ENCODE results near the gene TREM2.

TREM2 gene

DNA sequence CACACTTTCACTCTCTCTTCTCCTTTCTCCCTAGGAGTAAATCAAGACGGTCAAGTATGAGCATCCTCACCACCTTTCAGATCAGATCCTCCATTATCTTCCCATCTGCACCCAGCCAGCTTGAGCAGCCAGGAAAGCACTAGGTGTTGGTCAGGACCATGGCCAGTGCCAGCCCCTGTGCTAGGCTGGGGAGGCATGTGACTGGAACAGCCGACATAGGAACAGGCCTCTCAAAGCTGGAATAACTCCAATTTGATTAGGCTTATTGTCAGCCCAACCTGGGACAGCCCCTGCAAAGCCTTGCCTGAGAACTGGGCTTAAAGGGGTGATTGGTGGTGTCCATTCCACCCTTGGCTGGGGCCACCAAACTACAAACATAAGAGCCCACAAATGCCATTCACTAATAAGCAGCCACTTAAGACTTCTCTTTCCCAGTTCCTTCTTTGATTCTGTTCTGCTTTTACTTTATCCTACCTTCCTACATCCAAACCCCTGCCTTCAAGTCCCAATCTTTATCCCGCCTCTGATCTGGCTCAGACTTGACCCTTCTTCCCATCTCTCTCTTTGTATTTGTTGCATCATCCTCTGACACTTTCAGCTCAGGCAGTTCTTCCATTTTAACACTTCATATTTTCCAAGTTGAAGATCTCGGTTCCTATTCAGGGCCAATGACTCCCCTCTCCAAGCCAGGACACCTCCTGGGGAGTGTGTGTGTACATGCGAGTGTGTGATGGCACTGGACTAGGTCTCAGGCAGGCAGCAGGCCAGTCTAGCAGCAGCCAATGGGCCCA lies 4.5 kb upstream of the TREM2 start:
- no peaks in the 10 kb centered on the region for H3K27me3 ChIP-seq (ENCODE audit: control insufficient read depth, insufficient read depth, low read length, poor library complexity, severe bottlenecking)
- H3K9me3 ChIP-seq (ENCODE audit: control insufficient read depth, low read length) = no peaks in the 10 kb centered on the region
- H3K36me3 ChIP-seq (ENCODE audit: control insufficient read depth, insufficient read depth, low read length) = no peaks in the 10 kb centered on the region
- 80 to 84% methylated on average over 5 of the region's 5 CpGs for whole genome bisulfite sequencing, 2 experiments
- H3K27ac ChIP-seq (ENCODE audit: insufficient read depth, low read depth, low read length, poor library complexity, severe bottlenecking) = no peak overlapping the region
- H3K4me1 ChIP-seq (ENCODE audit: control insufficient read depth, insufficient read depth, low read length) = no peaks in the 10 kb centered on the region
- H3K4me3 ChIP-seq (ENCODE audit: insufficient read depth, low read depth, low read length) = no peak overlapping the region

DNA sequence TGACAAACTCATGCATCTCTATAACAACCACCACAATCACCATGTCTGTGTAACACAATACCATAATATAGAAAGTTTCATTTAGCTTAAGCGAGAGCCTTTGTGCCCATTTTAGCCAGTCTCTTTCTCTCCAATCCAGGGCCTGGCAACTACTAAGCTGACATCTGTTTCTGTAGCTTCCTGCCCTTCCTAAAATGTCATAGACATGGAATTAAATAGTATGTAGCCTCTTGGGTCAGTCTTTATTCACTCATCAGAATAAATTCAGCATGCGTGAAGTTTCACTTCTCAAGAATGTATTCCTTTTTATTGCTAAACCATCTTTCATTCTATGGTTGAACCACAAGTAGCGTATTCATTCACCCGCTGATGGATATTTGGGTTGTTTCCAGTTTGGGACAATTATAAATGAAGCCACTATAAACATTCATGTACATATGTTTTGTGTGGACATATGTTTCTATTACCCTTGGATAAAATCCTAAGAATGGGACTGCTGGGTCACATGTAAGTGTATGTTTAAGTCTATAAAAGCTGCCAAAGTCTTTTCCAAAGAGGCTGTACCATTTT lies 1.7 kb upstream of the TREM2 start:
- 92 to 93% methylated on average over 2 of the region's 4 CpGs for WGBS, 2 experiments
- Histone ChIP-seq H3K4me3 (ENCODE audit: insufficient read depth, low read depth, low read length) (no peak overlapping the region), H3K27ac (ENCODE audit: insufficient read depth, low read depth, low read length, poor library complexity, severe bottlenecking) (no peak overlapping the region), H3K36me3 (ENCODE audit: control insufficient read depth, insufficient read depth, low read length) (no peaks in the 10 kb centered on the region), H3K9me3 (ENCODE audit: control insufficient read depth, low read length) (no peaks in the 10 kb centered on the region), H3K4me1 (ENCODE audit: control insufficient read depth, insufficient read depth, low read length) (no peaks in the 10 kb centered on the region), H3K27me3 (ENCODE audit: control insufficient read depth, insufficient read depth, low read length, poor library complexity, severe bottlenecking) (no peaks in the 10 kb centered on the region)

DNA sequence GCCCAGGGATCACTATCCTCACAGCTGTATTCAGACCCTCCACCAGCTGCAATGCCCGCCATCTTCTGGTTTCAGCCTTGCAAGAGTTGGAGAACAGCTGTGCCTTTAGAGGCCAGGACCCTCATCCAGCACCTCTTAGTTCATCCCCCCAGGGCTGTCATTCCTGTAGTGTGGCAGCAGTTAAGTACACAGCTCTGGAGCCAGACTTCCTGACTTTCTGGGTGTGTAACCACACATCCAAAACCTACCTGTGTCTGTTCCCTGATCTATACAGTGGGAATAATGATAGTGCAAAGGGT lies 452 bp upstream of the TREM2 start:
- H3K27ac ChIP-seq (ENCODE audit: insufficient read depth, low read depth, low read length, poor library complexity, severe bottlenecking) = no peak overlapping the region
- no peaks in the 10 kb centered on the region for H3K36me3 ChIP-seq (ENCODE audit: control insufficient read depth, insufficient read depth, low read length)
- H3K27me3 ChIP-seq (ENCODE audit: control insufficient read depth, insufficient read depth, low read length, poor library complexity, severe bottlenecking) = no peaks in the 10 kb centered on the region
- H3K9me3 ChIP-seq (ENCODE audit: control insufficient read depth, low read length) = no peaks in the 10 kb centered on the region
- no peak overlapping the region for H3K4me3 ChIP-seq (ENCODE audit: insufficient read depth, low read depth, low read length)
- WGBS, 2 experiments = 84 to 89% methylated on average over 1 of the region's 1 CpG
- H3K4me1 ChIP-seq (ENCODE audit: control insufficient read depth, insufficient read depth, low read length) = no peaks in the 10 kb centered on the region

GRCh38 chr6:41161851-41162552 lies 914 bp downstream of the TREM2 start:
- Histone ChIP-seq H3K4me3 (ENCODE audit: insufficient read depth, low read depth, low read length) (no peak overlapping the region), H3K9me3 (ENCODE audit: control insufficient read depth, low read length) (no peaks in the 10 kb centered on the region), H3K4me1 (ENCODE audit: control insufficient read depth, insufficient read depth, low read length) (no peaks in the 10 kb centered on the region), H3K27me3 (ENCODE audit: control insufficient read depth, insufficient read depth, low read length, poor library complexity, severe bottlenecking) (no peaks in the 10 kb centered on the region), H3K36me3 (ENCODE audit: control insufficient read depth, insufficient read depth, low read length) (no peaks in the 10 kb centered on the region), H3K27ac (ENCODE audit: insufficient read depth, low read depth, low read length, poor library complexity, severe bottlenecking) (no peak overlapping the region)
- 92 to 94% methylated on average over 13 of the region's 13 CpGs for WGBS, 2 experiments

DNA sequence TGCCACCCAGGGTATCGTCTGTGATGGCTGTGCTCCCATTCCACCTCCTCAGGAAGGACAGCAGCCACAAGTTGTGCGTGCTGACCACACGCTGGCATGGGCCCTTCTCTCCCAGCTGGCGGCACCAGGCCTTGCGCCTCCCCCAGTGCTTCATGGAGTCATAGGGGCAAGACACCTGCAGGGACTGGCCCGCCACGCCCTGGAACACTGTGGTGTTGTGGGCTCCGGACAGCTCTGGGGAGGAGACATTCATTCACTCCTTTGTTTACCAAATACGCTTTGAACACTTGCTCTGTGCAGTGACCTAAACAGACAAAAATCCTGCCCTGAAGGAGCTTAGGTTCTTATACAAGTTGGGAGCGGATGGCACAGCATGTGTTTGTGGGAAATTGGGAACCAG lies 1.5 kb downstream of the TREM2 start:
- H3K4me1 ChIP-seq (ENCODE audit: control insufficient read depth, insufficient read depth, low read length) = no peaks in the 10 kb centered on the region
- H3K27ac ChIP-seq (ENCODE audit: insufficient read depth, low read depth, low read length, poor library complexity, severe bottlenecking) = no peak overlapping the region
- H3K27me3 ChIP-seq (ENCODE audit: control insufficient read depth, insufficient read depth, low read length, poor library complexity, severe bottlenecking) = no peaks in the 10 kb centered on the region
- 91 to 94% methylated on average over 10 of the region's 10 CpGs for WGBS, 2 experiments
- H3K4me3 ChIP-seq (ENCODE audit: insufficient read depth, low read depth, low read length) = no peak overlapping the region
- H3K36me3 ChIP-seq (ENCODE audit: control insufficient read depth, insufficient read depth, low read length) = no peaks in the 10 kb centered on the region
- no peaks in the 10 kb centered on the region for H3K9me3 ChIP-seq (ENCODE audit: control insufficient read depth, low read length)

GRCh38 chr6:41160933-41161332 lies 2.0 kb downstream of the TREM2 start:
- Histone ChIP-seq H3K9me3 (ENCODE audit: control insufficient read depth, low read length) (no peaks in the 10 kb centered on the region), H3K27ac (ENCODE audit: insufficient read depth, low read depth, low read length, poor library complexity, severe bottlenecking) (no peak overlapping the region)
- WGBS, 2 experiments = 81 to 90% methylated on average over 3 of the region's 3 CpGs

DNA sequence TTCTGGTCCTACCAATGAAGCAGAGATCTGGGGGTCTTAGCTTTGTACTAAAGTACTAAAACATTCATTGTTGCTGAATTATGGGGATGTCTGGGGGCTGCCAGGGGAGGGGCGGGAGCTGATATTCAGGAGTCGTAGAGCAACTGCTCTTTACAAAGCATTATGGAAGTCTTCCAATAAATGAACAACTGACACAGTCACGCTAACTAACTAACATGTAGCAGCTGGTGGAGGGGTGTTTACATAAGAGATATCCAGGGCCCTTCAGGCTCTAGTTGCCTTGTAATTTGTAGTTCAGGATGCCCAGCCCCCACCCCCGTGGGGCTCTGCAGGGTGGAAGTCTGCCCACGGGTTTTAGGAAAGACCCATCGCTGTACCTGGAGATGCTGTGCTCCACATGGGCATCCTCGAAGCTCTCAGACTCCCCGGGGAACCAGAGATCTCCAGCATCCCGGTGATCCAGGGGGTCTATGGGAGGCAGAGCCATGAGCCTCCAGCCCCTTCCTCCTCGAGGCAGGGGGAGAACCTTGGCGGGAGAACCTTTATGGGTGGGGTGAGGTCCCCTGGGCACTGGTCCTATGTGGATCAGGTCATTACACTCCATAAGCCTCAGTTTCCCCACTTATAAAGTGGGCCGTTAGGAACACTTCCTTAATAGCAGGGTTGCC lies 3.4 kb downstream of the TREM2 start:
- H3K27ac ChIP-seq (ENCODE audit: insufficient read depth, low read depth, low read length, poor library complexity, severe bottlenecking) = no peak overlapping the region

More at GRCh38 chr6:41160933-41161332, 2.0 kb downstream of the TREM2 start:
- Histone ChIP-seq H3K36me3 (ENCODE audit: control insufficient read depth, insufficient read depth, low read length) (no peaks in the 10 kb centered on the region), H3K27me3 (ENCODE audit: control insufficient read depth, insufficient read depth, low read length, poor library complexity, severe bottlenecking) (no peaks in the 10 kb centered on the region), H3K4me1 (ENCODE audit: control insufficient read depth, insufficient read depth, low read length) (no peaks in the 10 kb centered on the region), H3K4me3 (ENCODE audit: insufficient read depth, low read depth, low read length) (no peak overlapping the region)

DNA sequence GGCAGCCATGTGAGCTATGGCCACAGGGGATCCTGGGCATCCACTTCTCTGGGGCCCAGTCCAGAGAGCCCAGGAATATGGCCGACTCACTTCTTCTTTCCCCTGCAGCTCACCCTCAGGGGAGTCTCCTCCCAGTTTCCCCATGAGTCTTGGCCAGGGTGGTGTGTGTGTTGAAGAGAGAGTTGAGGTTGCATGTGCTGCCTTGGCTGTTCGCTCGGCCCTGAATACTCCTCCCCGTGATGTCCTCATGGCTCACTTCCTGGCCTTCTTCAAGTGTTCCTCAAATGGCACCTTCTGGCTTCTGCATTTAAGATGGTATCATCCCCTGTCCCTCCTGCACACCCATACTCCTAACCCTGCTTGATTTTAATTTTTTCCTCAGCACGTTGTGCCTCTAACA lies 5.6 kb downstream of the TREM2 start:
- H3K27me3 ChIP-seq (ENCODE audit: control insufficient read depth, insufficient read depth, low read length, poor library complexity, severe bottlenecking) = no peaks in the 10 kb centered on the region
- WGBS, 2 experiments = 91% methylated on average over 5 of the region's 5 CpGs
- H3K36me3 ChIP-seq (ENCODE audit: control insufficient read depth, insufficient read depth, low read length) = no peaks in the 10 kb centered on the region
- no peak overlapping the region for H3K27ac ChIP-seq (ENCODE audit: insufficient read depth, low read depth, low read length, poor library complexity, severe bottlenecking)
- H3K9me3 ChIP-seq (ENCODE audit: control insufficient read depth, low read length) = no peaks in the 10 kb centered on the region
- no peak overlapping the region for H3K4me3 ChIP-seq (ENCODE audit: insufficient read depth, low read depth, low read length)
- no peaks in the 10 kb centered on the region for H3K4me1 ChIP-seq (ENCODE audit: control insufficient read depth, insufficient read depth, low read length)

More for the DNA sequence above, 3.4 kb downstream of the TREM2 start:
- no peak overlapping the region for H3K4me3 ChIP-seq (ENCODE audit: insufficient read depth, low read depth, low read length)
- H3K27me3 ChIP-seq (ENCODE audit: control insufficient read depth, insufficient read depth, low read length, poor library complexity, severe bottlenecking) = no peaks in the 10 kb centered on the region
- H3K9me3 ChIP-seq (ENCODE audit: control insufficient read depth, low read length) = no peaks in the 10 kb centered on the region
- no peaks in the 10 kb centered on the region for H3K4me1 ChIP-seq (ENCODE audit: control insufficient read depth, insufficient read depth, low read length)
- WGBS, 2 experiments = 94 to 96% methylated on average over 12 of the region's 12 CpGs
- no peaks in the 10 kb centered on the region for H3K36me3 ChIP-seq (ENCODE audit: control insufficient read depth, insufficient read depth, low read length)

DNA sequence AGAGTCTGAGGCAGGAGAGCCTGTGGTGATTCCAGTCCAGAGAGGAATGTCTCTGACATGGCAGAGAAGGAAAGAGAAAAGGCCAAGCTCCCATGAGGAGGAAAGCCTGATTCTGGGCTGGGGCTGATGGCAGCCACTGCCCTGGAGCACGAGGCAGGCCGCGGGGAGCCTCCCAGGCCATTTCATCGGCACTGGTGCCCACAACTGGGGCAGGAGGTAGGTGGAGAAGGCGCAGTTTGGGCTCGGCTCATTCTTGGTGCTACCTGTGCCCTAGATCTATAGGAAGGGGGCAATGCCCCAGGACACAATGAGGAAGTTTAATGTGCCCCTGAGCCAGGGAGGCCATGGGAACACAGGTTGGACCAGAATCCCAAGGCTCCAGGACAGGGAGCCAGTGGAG lies 6.1 kb downstream of the TREM2 start:
- 95 to 97% methylated on average over 6 of the region's 6 CpGs for WGBS, 2 experiments
- no peaks in the 10 kb centered on the region for H3K9me3 ChIP-seq (ENCODE audit: control insufficient read depth, low read length)
- no peaks in the 10 kb centered on the region for H3K36me3 ChIP-seq (ENCODE audit: control insufficient read depth, insufficient read depth, low read length)
- no peak overlapping the region for H3K27ac ChIP-seq (ENCODE audit: insufficient read depth, low read depth, low read length, poor library complexity, severe bottlenecking)
- no peaks in the 10 kb centered on the region for H3K27me3 ChIP-seq (ENCODE audit: control insufficient read depth, insufficient read depth, low read length, poor library complexity, severe bottlenecking)
- H3K4me3 ChIP-seq (ENCODE audit: insufficient read depth, low read depth, low read length) = no peak overlapping the region
- H3K4me1 ChIP-seq (ENCODE audit: control insufficient read depth, insufficient read depth, low read length) = no peaks in the 10 kb centered on the region

DNA sequence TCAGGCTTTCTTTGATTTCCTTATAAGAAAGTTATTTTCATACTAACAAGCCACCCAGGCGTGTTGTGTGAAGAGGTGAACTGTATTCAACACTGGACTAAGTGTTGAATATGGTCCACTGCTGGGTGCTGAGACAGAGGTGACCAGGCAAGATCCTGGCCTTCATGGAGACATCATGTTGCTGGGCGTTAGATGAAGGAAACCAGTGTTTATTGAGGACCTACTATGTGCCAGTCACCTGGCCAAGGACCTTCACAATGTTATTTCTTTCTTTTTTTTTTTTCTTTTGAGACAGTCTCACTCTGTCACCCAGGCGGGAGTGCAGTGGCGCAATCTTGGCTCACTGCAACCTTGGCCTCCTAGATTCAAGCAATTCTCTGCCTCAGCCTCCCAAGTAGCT lies 6.9 kb downstream of the TREM2 start:
- H3K9me3 ChIP-seq (ENCODE audit: control insufficient read depth, low read length) = no peaks in the 10 kb centered on the region
- no peak overlapping the region for H3K4me3 ChIP-seq (ENCODE audit: insufficient read depth, low read depth, low read length)
- no peak overlapping the region for H3K27ac ChIP-seq (ENCODE audit: insufficient read depth, low read depth, low read length, poor library complexity, severe bottlenecking)
- no peaks in the 10 kb centered on the region for H3K4me1 ChIP-seq (ENCODE audit: control insufficient read depth, insufficient read depth, low read length)
- H3K36me3 ChIP-seq (ENCODE audit: control insufficient read depth, insufficient read depth, low read length) = no peaks in the 10 kb centered on the region
- no peaks in the 10 kb centered on the region for H3K27me3 ChIP-seq (ENCODE audit: control insufficient read depth, insufficient read depth, low read length, poor library complexity, severe bottlenecking)
- 91% methylated on average over 4 of the region's 4 CpGs for WGBS, 2 experiments
